ENCODE measurements around the gene CELSR1.
A peak's percentile ranks its signal among the peaks of the same experiment; 100 is the strongest.

The CELSR1 gene

DNA sequence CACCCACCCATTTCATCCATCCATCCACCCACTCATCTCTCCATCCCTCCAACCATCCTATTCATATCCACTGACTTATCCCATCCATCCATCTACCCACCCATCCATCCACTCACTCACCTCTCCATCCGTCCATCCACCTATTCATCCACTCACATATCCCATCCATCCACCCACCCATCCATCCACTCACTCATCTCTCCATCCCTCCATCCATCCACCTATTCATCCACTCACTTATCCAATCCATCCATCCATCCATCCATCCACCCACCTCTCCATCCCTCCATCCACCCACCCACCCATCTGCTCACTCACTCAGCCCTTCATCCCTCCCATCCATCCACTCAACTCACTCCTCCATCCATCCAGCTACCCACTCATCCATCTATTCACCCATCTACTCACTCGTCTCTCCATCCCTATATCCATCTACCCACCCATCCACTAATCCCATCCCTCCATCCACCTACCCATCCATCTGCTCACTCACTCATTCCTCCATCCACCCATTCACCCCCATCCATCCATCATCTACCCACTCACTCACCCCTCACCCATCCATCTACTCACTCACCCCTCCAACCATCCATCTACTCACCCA lies 165.7 kb downstream of the CELSR1 start:
- no peak for DNase-seq

DNA sequence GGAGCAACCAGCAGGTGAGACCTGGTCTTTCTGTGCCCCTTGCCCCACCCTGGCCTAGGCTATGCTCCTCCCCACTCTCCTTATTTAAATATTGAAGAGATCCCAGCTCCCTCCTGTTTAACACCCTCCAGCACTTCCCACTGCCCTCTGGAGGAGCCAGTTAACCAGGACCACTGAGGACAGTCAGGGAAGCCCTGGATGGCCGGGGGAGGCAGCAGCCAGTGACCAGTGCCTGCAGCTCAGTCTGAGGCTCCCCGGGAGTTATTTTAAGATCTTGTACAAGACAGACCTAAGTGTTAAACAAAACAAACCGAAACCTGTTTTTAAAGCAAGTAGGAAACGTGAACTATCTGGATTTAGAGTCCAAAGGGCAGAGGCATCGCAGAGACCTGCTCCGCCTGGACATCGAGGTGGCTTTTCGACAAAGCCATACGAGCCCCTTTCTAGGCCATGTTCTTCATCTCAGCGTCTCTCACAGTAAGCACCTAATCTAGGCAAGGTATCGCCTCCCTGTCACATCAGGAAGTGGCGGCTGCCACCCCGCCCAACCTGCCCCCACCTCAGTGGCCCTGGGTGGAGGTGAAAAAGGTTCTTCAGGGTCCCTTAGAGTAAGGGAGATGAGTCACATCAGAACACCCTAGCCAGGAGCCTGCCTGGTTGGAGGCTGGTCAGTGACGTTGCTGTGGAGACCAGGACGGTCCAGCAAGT lies 166.7 kb downstream of the CELSR1 start:
- DNase-seq = no peak

DNA sequence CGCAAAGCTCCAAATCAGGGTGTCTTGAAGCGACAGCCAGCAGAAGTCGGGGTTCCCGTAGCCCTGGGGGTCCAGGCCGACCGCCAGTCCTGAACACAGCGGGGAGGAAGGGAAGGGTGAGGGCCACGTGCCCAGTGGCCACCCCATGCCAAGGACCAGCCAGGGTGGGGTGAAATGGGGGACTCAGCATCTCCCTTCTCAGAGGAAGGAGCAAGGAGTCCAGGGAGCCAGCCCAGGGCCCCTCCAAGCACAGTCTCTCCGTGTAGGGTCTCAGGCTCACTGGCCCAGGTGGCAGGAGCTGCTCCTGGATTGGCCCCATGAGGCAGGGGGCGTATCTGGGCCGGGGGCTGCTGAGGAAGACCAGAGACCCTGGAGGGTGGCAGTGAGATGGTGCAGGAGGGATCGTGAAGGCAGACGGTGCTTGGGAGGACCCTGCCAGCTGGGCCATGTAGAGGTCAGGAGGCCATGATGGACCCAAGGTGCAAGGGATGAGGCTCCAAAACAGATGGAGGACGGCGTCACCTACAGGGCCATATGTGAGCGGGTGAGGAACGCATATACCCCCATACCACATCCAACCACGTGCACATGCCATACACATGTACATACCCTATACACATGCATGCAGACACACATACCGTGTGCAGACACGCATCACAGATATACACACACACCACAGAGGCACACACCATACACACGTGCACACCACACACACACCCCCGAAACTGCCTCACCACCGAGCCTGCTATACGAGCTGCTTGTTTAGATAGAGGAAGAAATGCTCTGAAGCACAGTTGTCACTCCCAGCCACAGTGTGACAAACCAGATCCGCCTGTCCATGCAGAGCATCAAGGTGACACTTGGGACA lies 167.5 kb downstream of the CELSR1 start:
- DNase-seq = no peak

DNA sequence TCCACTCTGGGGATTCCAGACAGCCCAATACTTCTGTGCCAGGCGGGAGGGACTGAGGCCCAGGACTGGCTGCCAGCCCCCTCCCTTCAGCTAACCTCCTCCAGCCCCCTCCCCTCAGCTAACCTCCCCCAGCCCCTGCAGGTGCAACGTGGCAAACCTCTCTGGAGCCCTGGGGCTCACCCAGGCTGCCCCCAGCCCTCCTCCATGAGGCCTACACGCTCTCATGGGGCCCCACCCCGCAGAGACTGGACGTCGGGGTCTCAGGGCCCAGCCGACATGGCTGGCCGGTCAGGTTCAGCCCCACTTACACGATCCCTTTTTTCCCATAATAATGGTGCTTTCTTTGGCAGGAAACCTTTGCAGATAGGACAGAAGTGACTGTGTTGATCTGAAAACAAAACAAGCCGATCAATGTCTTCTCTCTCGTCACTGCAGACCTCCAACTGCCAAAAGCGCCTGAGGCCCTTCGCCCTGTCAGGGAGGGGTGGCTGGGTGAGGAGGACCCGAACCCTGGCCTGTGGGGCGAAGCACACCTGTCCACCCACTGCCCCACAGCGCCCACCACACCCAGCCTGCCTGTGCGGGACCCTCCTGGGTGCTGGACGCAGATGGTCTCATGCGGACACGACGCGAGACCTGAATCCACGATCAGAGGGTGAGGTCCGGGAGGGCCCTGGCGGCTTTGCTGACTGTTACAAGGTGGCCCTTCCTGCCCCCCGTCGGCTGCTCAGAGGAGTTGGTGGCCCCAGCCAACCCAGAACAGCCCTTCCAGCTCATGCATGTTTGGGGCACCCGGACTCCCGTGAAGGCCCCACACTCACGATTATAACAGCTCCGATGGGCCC lies 168.3 kb downstream of the CELSR1 start:
- DNase-seq = no peak

DNA sequence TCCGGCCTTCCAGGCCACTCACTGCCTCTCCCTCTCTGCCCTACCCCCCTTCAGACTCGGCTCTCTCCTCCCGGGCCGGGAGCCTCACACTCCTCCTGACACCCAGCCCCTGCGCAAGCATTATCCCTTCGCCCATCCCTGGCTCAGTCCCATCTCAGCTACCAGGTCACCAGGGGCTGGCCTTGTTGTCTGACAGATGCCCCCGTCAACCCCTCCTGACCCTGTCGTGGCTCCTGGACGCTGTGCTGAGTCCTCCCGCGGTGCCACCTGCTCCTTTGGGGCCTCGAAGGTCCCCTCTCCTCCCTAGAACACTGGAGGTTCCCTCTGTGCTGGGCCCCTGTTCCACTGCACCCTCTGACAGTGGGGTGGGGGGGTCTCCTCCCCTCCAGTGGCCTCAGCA lies 169.0 kb downstream of the CELSR1 start:
- DNase-seq = no peak

DNA sequence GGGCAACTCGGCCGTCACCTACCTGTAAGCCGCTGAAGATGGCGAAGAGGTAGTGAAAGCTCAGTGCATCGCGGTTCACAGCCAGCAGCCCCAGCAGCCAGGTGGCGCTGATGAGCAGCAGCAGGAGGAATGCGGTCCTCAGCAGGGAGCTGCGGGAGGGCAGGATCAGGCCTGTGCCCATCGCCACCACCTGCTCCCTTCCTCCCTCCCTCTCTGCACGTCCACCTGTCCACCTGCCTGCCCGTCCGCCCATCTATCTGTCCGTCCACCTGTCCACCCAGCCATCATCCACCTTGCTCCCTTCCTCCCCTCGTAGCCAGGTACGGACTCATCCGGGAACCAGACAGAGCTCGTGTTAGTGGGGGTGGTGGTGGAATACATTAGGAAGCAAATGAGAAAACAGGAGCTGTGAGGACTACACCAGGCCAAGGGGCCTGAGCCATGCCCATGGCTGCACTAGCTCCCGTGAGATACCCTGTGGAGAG lies 169.7 kb downstream of the CELSR1 start:
- DNase-seq = peak; percentile 75

DNA sequence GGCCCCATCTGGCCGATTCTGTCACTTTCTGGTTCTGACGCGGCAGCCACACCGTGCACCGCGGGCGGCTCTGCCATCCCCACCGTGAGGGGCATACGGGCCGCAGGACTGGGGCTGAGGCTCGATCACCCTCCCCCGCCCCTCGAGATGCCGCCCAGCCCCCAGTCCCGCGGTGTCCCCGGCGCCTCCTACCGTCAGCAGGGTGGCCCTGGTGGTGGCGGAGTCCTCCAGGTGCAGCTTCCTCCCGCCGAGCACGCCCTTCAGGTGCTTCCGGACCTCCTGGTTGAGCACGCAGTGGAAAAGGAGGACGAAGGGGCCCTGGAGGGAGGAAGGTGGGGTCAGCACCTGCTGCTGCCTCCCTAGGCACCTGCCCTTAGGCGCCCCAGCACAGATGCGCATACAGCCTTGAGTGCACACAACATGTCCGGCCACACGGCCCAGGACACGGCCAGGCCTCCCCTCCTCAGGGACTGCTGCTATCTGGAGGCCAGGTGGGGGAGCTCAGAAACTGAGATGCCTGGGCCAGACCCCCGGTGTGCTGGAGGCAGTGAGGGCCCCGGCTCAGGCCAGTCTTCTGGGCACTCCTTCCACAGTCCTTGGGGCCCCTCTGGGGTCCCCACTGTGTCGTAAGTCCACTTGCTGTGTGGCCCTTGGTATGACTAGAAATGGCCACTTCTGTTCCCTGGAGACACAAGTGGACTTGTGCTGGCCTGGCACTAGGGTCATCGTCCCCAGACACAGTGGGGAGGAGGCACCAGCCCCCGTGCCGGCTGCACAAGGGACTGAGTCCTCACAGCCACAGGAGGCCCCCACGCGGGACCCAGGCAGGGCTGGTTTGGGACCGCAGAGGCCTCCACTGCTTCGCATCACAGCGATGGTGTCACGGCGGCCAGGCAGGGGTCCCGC lies 170.4 kb downstream of the CELSR1 start:
- no peak for DNase-seq

DNA sequence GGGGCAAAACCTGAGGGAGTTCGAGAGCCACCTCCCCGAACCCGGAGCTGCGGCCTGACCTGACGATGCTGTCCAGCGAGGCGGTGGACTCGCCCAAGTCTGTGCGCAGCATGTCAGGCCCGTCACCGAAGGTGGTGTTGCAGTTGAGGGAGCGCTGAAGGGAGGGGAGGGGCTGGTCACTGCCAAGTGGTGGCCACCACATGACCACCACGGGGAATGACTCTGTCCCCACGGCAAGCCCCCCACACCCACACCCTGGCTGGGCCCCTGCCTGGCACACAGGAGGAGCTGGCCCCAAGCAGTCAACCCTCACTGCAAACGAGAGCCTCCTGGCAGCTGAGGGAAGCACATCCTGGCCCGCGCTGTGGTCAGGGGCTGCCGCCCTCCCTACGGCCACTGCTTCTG lies 171.1 kb downstream of the CELSR1 start:
- DNase-seq = no peak

DNA sequence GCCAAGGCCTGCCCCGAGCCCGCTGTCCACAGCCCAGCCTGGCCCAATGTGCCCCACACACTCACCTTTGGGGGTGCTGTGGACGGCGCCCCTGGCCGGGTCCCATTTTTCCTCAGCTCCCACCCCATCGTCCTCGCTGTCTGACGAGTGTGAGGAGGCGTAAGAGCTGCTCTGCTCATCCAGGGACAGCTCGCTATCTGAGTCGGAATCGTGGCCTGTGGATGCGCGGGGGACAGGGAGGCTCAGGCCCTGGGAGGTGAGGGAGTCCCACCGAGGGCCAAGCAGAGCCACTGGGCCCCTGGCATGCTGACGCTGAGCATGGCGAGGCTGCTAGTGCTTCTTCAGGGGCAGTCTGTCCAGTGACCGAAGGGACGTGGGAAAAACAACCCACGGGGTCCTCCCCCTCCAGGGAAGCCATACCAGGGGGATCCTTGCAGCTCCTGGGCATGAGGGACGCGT lies 172.2 kb downstream of the CELSR1 start:
- DNase-seq = no peak

DNA sequence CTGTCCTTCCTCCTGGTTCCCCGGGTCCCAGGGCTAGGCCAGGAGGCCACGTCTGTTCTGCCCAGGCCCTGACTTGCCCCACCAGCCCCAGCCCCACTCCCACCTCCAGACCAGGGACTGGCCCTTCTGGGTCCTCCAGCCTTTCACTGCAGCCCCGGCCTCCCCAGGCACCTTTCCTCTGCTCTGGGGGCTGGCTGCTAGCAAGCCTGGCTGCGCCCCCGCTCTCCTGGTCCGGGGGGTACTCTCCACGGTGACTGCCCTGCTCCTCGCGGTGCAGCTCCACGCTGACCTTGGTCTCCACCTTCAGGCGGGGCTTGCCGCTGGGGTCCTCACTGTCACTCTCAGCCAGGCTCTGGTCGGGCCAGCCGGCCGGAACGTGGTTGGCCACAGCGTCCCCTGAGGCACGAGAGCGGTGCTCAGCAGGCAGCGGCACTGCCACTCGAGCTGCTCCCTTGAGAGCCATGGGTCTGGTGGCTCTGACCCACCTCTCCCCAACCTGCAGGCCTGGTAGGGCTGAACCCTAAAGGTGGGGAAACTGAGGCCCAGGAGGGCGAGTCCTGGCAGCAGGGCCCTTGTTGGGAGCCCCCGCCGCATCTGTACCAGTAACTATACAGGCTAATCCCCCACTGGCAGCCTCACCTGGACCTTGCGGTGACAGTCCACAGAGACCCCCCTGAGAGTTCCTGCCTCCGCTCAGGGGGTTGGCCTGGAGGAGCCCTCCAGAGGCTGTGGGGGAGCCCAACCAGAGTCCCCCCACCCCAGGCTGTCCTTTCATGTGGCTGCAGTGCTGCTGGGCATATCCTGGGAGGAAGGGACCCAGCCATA lies 172.9 kb downstream of the CELSR1 start:
- DNase-seq = no peak

DNA sequence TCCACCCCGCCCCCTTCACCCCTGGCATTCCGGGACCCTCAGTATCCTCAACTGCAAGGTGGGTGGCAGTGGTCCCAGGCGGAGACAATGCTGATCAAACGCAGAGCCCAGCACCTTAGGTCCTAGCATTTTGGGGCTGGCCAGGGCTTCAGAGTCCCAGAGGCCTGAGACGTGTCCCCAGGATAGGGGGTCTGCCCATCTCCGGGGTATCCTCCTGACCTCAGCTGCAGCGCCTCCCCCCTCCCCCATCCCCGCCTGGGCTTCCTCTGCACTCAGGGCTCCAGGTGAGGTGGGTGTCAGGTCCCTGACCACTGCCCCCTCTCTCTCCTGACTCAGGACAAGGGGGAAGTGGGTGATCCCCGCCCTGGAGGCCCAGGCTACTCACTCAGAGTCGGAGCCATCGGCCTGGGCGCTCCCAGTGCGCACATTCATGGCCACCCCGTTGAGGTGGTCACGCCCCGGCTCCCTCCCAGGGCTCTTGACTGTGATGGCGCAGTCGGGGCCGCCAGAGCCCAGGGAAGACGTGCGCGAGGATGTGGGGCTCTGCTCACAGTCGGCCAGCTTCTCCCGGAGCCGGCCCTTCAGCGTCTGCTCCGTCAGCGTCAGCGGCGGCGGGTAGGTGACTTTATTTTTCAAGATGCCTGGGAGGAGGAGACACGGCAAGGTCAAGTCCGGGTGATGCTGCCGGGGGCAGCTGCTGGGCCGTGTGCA lies 173.7 kb downstream of the CELSR1 start:
- no peak for DNase-seq

DNA sequence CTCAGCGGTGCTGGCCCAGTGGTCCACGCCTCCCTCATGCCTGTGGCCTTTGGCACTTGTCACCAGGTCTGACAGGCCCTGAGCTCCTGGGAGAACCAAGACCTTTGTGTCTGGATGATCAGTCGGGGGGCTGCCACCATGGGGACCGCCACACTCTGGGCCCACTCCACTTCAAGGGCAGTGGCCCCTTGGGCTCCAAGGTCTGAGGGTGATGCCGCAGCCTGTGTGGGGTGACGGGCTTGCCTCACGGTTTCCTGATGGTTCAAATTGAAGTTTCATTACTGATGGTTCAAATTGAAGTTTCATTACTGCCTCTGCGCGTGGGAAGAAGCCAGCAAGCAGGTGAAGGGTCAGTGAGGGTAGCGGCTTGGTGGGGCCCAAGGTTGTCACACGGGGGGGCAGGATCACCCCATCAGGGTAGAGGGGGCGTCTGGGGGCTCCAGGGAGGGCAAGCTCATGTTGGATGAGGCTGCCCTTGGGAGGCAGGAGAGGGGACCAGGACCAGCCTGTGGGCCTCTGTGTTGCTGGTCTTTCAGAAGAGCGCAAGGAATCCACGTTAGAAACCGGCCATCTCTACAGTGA lies 174.4 kb downstream of the CELSR1 start:
- no peak for DNase-seq

DNA sequence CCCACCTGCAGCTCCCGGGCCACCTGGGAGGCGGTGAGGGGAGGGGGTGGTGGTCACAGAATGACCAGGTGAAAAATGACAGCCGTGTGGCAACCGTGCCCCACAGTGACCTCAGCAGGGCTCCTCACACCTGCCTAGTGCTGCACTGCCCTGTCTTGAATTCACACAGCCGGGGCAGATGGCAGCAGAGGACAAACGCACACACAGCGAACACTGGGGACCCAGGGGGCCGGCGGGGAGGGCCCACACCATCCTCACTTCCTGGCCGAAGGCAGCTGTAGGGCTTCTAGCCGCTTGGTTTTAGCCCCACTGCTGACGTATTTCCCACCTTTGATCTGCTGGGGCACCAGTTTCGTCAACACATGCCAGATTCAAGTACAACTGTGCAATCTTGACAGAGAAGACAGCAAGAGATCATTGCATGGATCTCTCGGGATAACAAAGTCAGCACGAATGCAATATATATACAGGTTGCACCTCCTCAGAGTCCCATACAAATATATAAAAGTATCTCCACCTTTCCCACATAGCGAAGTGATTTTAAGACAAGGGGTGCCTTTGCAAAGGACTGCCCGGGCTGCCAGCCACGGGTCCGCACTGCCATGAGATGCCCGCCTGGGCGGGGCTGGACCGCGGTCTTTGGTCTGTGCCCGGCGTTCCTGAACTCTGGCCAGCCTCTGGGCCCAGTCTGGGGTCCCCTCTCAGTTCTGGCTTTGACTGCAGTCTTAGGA lies 175.1 kb downstream of the CELSR1 start:
- no peak for DNase-seq

DNA sequence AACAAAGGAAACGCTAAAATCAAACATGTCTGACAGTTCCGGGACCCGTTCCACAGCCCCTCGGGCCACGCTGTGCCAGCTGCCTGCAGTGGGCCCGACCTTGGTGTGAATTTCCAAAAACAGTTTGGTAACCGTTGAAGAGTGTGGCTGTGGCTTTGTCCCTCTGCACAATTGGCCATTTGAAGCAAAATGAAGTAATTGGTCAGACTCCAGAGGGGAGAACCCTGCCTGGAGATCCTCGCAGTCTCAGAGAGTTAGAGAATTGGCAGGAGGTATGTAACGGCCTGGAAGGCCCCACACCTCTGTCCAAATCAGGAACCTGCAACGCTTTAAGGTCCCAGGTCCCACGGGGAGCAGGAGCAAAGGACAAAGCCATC lies 175.6 kb downstream of the CELSR1 start:
- DNase-seq = no peak

DNA sequence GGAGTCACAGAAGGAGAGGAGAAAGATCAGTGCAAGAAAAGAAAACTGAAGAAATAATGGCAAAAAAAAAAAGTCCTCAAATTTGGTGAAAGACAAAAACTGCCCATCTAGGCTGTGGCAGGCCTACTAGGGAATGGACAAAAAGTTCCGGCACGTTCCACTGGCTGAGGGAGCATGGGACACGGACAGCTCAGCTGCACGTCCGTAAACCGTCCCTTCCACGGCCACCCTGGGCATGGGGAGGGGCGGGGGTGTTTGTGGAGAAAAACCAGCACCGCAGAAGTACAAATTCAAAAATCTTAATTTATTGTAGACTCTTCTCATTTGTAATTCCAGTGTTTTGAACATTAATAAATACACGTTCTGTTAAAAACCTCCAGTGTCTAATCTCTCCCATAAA lies 176.5 kb downstream of the CELSR1 start:
- DNase-seq = no peak

DNA sequence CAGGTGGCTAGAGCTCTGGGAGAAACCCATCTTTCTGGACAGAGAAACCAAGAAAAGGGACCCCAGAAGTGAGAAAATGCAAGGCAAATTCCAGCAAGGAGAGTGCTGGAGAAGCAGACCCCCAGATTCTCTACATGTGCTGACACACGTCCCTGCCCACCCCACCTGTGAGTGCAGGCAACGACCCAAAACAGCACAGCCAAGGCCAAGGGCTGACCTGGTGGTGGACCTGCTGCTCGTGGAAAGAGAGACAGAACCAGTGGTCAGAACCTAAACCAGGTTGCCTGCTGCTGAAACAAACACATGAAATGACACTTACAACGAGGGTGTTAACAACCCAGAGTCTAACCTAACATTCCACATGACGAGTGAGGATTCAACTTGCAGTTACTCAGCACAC lies 177.3 kb downstream of the CELSR1 start:
- no peak for DNase-seq

DNA sequence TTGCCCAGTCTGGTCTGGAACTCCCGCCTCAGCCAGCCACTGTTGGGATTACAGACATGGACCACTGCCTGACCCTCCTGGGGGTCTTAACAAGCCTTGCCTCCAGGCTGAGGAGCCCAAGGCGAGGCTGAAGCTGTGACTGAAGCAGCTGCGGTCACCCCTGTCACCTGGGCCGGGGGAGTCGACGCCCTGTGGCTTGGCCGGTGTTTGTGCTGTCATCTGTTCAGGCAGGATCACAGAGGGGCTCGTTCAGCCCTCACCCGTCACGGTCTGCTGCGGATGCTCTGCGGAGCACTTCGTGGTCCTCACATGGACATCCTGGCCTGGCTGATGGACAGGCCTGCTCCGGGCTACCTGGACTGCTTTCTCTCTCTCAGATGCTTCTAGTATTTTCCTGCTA lies 178.1 kb downstream of the CELSR1 start:
- DNase-seq = no peak

DNA sequence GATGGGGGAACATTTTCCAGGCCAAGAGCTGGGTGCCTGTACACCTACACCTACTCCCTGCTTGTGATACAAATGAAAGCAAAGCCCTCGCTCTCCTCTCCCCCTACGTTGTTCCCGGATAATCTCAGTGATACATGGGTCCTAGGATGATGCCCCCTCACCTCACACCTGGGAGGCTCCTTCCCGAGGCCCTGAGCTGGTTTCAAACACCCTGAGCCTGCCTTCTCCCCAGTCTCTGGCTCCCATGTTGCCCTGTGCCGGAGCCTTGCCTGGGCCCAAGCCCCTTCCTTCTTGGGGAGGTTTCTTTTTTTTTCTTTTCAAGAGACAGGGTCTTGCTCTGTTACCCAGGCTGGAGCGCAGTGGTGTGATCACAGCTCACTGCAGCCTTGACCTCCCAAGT lies 178.7 kb downstream of the CELSR1 start:
- no peak for DNase-seq

Measured in stimulated activated CD4-positive, alpha-beta T cell treated with anti-CD3 and anti-CD28 coated beads, Interleukin-4, amount 100 ng/mL, for 1 hour (primary cell).